ENCODE data around the gene SH3BP5L.

Gene SH3BP5L

GRCh38 chr1:248857201-248857600, 31.5 kb upstream of the SH3BP5L start:
- no peak for DNase-seq (ENCODE audit: insufficient read length, low spot score)
- no peak for FAIRE-seq
- TF ChIP-seq CTCF (IDR thresholded peaks at IDR 0.05; ENCODE audit: insufficient read depth, missing control alignments): no peak

DNA sequence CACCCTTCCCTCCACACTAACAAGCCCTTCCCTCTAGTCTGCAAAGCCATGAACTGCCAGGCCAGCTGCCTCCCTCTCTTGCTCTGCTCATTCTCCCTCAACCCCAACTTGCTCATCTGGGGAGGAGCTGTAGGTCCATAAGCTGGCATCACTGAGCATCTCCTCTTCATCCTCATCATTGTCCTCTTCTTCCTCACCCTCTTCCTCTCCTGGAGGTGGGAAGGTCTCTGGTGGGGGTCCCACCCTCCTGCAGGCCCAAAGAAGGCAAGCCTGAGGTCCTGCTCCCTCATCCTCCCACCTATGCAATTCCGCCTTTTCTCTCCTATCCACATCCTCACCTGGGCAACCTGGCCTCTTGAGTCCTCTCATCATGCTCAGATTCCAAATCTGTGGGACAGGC, 30.5 kb upstream of the SH3BP5L start:
- no peak for TF ChIP-seq CTCF (IDR thresholded peaks at IDR 0.05; ENCODE audit: insufficient read depth, missing control alignments)
- DNase-seq (ENCODE audit: insufficient read length, low spot score): no peak
- FAIRE-seq: no peak

GRCh38 chr1:248855580-248855979, 29.9 kb upstream of the SH3BP5L start:
- no peak for TF ChIP-seq CTCF (IDR thresholded peaks at IDR 0.05; ENCODE audit: insufficient read depth, missing control alignments)
- no peak for DNase-seq (ENCODE audit: insufficient read length, low spot score)
- FAIRE-seq: no peak

DNA sequence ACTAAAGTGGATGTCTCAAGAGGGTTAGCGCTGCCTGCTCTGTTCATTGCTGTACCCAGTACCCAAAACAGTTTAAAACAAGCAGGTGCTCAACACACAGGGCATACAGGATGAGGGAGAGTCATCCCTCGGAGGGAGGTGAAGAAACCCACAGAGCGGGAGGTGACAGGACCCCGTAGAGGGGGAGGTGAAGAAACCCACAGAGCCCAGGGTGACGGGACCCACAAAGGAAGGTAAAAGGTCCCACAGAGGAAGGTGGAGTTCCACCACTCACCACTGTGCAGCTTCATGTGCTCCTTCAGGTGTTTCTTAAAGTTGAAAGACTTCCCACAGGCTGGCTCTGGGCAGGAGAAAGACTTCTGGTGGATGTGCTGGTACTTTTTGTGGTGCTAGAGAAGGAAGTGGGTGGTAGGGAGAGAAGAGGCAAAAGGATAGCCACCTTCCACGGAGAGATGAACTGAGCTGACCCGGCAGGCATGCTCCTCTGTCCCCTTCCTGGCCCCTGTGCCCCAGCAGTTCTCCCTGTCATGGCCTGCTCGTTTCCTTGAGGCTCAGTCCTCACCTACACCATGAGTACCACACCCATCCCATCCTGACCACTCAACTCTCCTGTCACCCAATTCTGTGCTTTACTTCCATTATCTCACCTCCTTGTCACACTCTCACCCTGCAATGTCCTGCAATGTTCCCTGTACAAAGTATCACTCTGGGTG, 28.1 kb upstream of the SH3BP5L start:
- DNase-seq (ENCODE audit: insufficient read length, low spot score) (no peak), FAIRE-seq (no peak)
- no peak for TF ChIP-seq CTCF (IDR thresholded peaks at IDR 0.05; ENCODE audit: insufficient read depth, missing control alignments)

DNA sequence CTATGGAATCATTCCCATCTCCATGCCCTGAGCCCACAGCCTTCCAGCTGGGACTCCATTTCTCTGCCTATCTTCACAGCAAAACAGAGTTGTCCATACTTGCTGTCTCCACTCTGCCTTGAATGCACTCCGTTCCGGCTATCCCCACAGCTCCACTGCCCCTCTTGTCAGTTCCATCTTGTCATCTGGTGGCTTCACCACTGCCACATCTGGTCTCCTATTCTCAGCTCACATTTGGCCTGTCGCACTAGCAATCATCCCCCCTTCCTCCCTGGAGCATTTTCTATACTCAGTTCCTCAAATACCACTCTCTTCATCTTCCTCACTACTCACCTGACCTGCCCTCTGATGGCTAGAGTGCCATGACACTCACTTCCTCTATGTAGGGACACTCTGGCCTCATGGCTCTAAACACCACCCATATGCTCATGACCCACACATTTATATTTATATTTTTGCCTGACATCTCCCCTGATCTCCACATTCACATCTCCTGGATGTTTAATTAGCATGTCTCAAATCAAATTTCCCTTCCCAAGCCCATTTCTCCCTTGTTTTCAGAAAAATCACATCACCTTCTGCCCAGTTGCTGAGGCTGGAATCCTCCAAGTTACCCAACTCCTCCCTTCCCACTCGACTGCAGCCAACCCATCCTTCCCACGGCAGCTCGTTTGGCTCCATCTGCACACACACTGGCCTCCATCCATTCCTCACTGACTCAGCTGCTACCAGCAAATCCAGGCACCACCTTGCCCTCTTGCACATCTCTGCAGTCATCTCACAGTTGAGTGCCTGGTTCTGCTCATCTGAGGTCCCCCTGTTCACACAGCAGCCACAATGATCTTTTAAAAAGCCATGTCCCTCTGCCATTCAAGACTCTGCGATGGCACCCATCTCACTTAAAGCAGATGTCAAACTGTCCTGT, 27.0 kb upstream of the SH3BP5L start:
- TF ChIP-seq CTCF (IDR thresholded peaks at IDR 0.05; ENCODE audit: insufficient read depth, missing control alignments): no peak
- FAIRE-seq: no peak
- no peak for DNase-seq (ENCODE audit: insufficient read length, low spot score)

DNA sequence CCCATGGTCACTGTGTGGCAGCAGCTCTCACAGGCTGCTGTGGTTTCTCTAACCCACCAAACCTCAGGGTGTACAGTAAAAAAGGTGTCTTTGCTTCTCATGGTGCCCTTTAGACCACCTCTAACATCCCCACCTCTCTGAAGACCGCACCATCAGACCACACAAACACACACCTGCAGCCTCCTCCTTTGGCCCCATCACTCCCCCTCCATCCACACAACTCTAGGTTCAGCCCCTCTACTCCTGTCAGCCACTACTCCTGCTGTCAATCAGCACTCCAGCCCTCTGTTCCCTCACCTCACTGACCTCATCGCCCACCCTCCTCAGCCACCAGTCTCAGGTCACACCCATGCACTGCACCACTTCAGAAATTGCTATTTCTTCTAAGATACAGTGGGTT, 25.7 kb upstream of the SH3BP5L start:
- no peak for FAIRE-seq
- DNase-seq (ENCODE audit: insufficient read length, low spot score): no peak
- TF ChIP-seq CTCF (IDR thresholded peaks at IDR 0.05; ENCODE audit: insufficient read depth, missing control alignments): no peak
